Measurements from ENCODE around the gene PDE4A. TPM values are rescaled to one million over a fixed set of nuclear protein-coding genes. Genes with fewer than 3 reads are reported as not detected.

The PDE4A gene
- total RNA-seq, 1 experiment from 2014 or later = 3.1 TPM

DNA sequence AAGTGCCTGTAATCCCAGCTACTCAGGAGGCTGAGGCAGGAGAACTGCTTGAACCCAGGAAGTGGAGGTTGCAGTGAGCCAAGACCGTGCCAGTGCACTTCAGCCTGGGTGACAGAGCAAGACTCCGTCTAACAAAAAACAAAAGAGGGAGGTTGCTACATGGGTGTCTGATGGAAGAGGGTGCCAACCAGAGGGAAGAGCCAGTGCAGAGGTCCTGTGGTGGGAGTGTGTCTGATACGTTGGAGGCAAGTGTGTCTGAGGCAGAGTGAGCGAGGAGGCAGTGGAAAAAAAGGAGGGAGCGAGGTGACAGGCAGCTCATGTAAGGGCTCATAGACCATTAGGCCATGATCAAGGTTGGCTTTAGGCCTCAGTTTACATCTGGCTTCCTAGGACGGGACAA, 6.8 kb downstream of the PDE4A start:
- H3K4me2 ChIP-seq (ENCODE audit: low read length) = no peak overlapping the region
- BruUV-seq (replicated peaks) = no TSS peak
- no peak overlapping the region for H3K4me3 ChIP-seq (ENCODE audit: low read length)
- peaks cover 25% of the 10 kb centered on the region for H3K4me1 ChIP-seq (ENCODE audit: insufficient read depth, low read length)
- POLR2A ChIA-PET (ENCODE audit: unreplicated experiment) = no interaction called here
- no peak for ATAC-seq
- H3K27ac ChIP-seq (ENCODE audit: low read length) = no peak overlapping the region
- H3K79me2 ChIP-seq (ENCODE audit: low read length) = no peaks in the 10 kb centered on the region
- CTCF ChIA-PET = interaction anchor here (0.6 kb wide), 1 partner anchor 33 kb away, joined by 3 read pairs; no protein-coding TSS in a partner anchor
- no peak overlapping the region for H3K9ac ChIP-seq (ENCODE audit: low read length)
- H3K9me2 ChIP-seq (replicated peaks; ENCODE audit: low read length) = no peaks in the 10 kb centered on the region
- H2AFZ ChIP-seq (ENCODE audit: low read length) = no peak overlapping the region
- H4K20me1 ChIP-seq (ENCODE audit: low read length) = no peaks in the 10 kb centered on the region
- H3K9me3 ChIP-seq (ENCODE audit: low read length) = no peaks in the 10 kb centered on the region
- intact Hi-C loops (cut with micrococcal nuclease) = no loop called here
- H3F3A ChIP-seq (ENCODE audit: low read length, unreplicated experiment) = no peaks in the 10 kb centered on the region
- H3K36me3 ChIP-seq (ENCODE audit: low read depth, low read length) = no peaks in the 10 kb centered on the region
- TF ChIP-seq EZH2 (IDR thresholded peaks at IDR 0.05; ENCODE audit: low read length, unreplicated experiment) = no peak
- no peak for TF ChIP-seq CTCF (conservative IDR thresholded peaks at IDR 0.05; ENCODE audit: low read depth, low read length)
- no peak for TF ChIP-seq EZH2phosphoT487 (IDR thresholded peaks at IDR 0.05; ENCODE audit: borderline replicate concordance, low read length)
- H3K27me3 ChIP-seq (ENCODE audit: low read length) = peaks cover 23% of the 10 kb centered on the region
- DNase-seq = no peak

- no peak for DNase-seq
- no TSS peak for BruUV-seq (replicated peaks)
- intact Hi-C loops (cut with micrococcal nuclease) = no loop called here
- TF ChIP-seq EZH2 (IDR thresholded peaks at IDR 0.05; ENCODE audit: low read length, unreplicated experiment) (no peak), CTCF (conservative IDR thresholded peaks at IDR 0.05; ENCODE audit: low read depth, low read length) (no peak), EZH2phosphoT487 (IDR thresholded peaks at IDR 0.05; ENCODE audit: borderline replicate concordance, low read length) (no peak)
- no peak overlapping the region for H3K4me3 ChIP-seq (ENCODE audit: low read length)
- H3K9me2 ChIP-seq (replicated peaks; ENCODE audit: low read length) = no peaks in the 10 kb centered on the region
- no peak for ATAC-seq
- H3K27me3 ChIP-seq (ENCODE audit: low read length) = peaks cover 21% of the 10 kb centered on the region
- no peak overlapping the region for H3K9ac ChIP-seq (ENCODE audit: low read length)
- POLR2A ChIA-PET (ENCODE audit: unreplicated experiment) = no interaction called here
- H3K79me2 ChIP-seq (ENCODE audit: low read length) = no peaks in the 10 kb centered on the region
- H3K36me3 ChIP-seq (ENCODE audit: low read depth, low read length) = no peaks in the 10 kb centered on the region
- peaks cover 34% of the 10 kb centered on the region for H3K4me1 ChIP-seq (ENCODE audit: insufficient read depth, low read length)
- H4K20me1 ChIP-seq (ENCODE audit: low read length) = no peaks in the 10 kb centered on the region
- no peak overlapping the region for H3K4me2 ChIP-seq (ENCODE audit: low read length)
- H2AFZ ChIP-seq (ENCODE audit: low read length) = no peak overlapping the region
- no peaks in the 10 kb centered on the region for H3K9me3 ChIP-seq (ENCODE audit: low read length)
- H3F3A ChIP-seq (ENCODE audit: low read length, unreplicated experiment) = no peaks in the 10 kb centered on the region
- CTCF ChIA-PET = no interaction called here
- no peak overlapping the region for H3K27ac ChIP-seq (ENCODE audit: low read length)
Observed at GRCh38 chr19:10428996-10429381, 8.7 kb downstream of the PDE4A start.

GRCh38 chr19:10430505-10431253, 10.3 kb downstream of the PDE4A start:
- peak; percentile 30 for DNase-seq
- Histone ChIP-seq H3K9me2 (replicated peaks; ENCODE audit: low read length) (no peaks in the 10 kb centered on the region), H3F3A (ENCODE audit: low read length, unreplicated experiment) (no peaks in the 10 kb centered on the region), H3K9ac (ENCODE audit: low read length) (no peak overlapping the region), H3K4me1 (ENCODE audit: insufficient read depth, low read length) (peaks cover 25% of the 10 kb centered on the region; the same call in 1 of the 2 replicates), H3K27me3 (ENCODE audit: low read length) (peaks cover 21% of the 10 kb centered on the region), H3K36me3 (ENCODE audit: low read depth, low read length) (no peaks in the 10 kb centered on the region), H3K9me3 (ENCODE audit: low read length) (no peaks in the 10 kb centered on the region), H4K20me1 (ENCODE audit: low read length) (no peaks in the 10 kb centered on the region), H3K27ac (ENCODE audit: low read length) (no peak overlapping the region), H3K4me3 (ENCODE audit: low read length) (peak overlapping the region; percentile 56), H2AFZ (ENCODE audit: low read length) (peak overlapping the region; percentile 70; the same call in 1 of the 2 replicates), H3K4me2 (ENCODE audit: low read length) (peak overlapping the region; percentile 75), H3K79me2 (ENCODE audit: low read length) (no peaks in the 10 kb centered on the region)
- BruUV-seq (replicated peaks) = no TSS peak
- CTCF ChIA-PET = no interaction called here
- peak; percentile 31 for ATAC-seq
- POLR2A ChIA-PET (ENCODE audit: unreplicated experiment) = interaction anchor here (0.6 kb wide), 1 partner anchor 219 kb away, joined by 7 read pairs; no protein-coding TSS in a partner anchor
- TF ChIP-seq CTCF (conservative IDR thresholded peaks at IDR 0.05; ENCODE audit: low read depth, low read length) (no peak), EZH2 (IDR thresholded peaks at IDR 0.05; ENCODE audit: low read length, unreplicated experiment) (no peak), EZH2phosphoT487 (IDR thresholded peaks at IDR 0.05; ENCODE audit: borderline replicate concordance, low read length) (no peak)
- intact Hi-C loops (cut with micrococcal nuclease) = no loop called here
